ENCODE data around the gene PSKH1. TPM values are rescaled to one million over a fixed set of nuclear protein-coding genes. Genes with fewer than 3 reads are reported as not detected.
"Not testable (repeated sequence)": the region's sequence is repeated elsewhere in the genome, so short reads cannot be mapped to it uniquely, and the experiment has no call there.

Gene PSKH1
- total RNA-seq, 1 experiment from 2014 or later = 21.7 TPM

GRCh38 chr16:67936124-67936879 lies 43.2 kb downstream of the PSKH1 start, which contains the start of gene PSMB10:
Gene PSMB10 (minus strand): TSS chr16:67936850. CDS start chr16:67936749, 101 bp downstream.
- peak within 1 kb of the TSS; percentile 98 for H3K27ac Mint-ChIP-seq (ENCODE audit: low read depth, unreplicated experiment)
- intact Hi-C loops (cut with micrococcal nuclease) = loop anchor here (2.0 kb wide), 1 partner anchor 104 kb away; no protein-coding TSS in a partner anchor
- no peaks in the 10 kb centered on the region for H3K9me3 Mint-ChIP-seq (ENCODE audit: unreplicated experiment)
- DNase-seq (ENCODE audit: unreplicated experiment) = peak; percentile 39
- ChIA-PET CTCF (interaction anchor here (0.6 to 2.6 kb wide), 14 partner anchors 14 to 389 kb away, joined by 3 to 11 read pairs (median 4); partner anchors contain the start of gene NRN1L), POLR2A (interaction anchor here (0.5 to 4.3 kb wide), 53 partner anchors 8 to 455 kb away, joined by 3 to 45 read pairs (median 7); partner anchors contain the start of genes ACD, ATP6V0D1, CENPT and CTCF)
- TF ChIP-seq CTCF (IDR thresholded peaks at IDR 0.05; ENCODE audit: unreplicated experiment) = no peak
- no peaks in the 10 kb centered on the region for H3K27me3 Mint-ChIP-seq (ENCODE audit: insufficient read depth, unreplicated experiment)
- H3K36me3 Mint-ChIP-seq (ENCODE audit: insufficient read depth, unreplicated experiment) = peaks cover 70% of the 10 kb centered on the region
- peaks cover 32% of the 10 kb centered on the region for H3K4me1 Mint-ChIP-seq (ENCODE audit: insufficient read depth, unreplicated experiment)
- peak within 1 kb of the TSS; percentile 100 for H3K4me3 Mint-ChIP-seq (ENCODE audit: unreplicated experiment)
- BruUV-seq (replicated peaks) = TSS peak; percentile 43

- no peak for TF ChIP-seq CTCF (IDR thresholded peaks at IDR 0.05; ENCODE audit: unreplicated experiment)
- CTCF ChIA-PET = interaction anchor here (0.9 to 2.0 kb wide), 6 partner anchors 12 to 121 kb away, joined by 3 to 6 read pairs (median 4); partner anchors contain the start of gene EDC4
These were observed 44.0 kb downstream of the PSKH1 start for GRCh38 chr16:67936880-67937605.

GRCh38 chr16:67937713-67938112 lies 44.7 kb downstream of the PSKH1 start:
- Mint-ChIP-seq H3K36me3 (ENCODE audit: insufficient read depth, unreplicated experiment) (peaks cover 76% of the 10 kb centered on the region), H3K27ac (ENCODE audit: low read depth, unreplicated experiment) (peak overlapping the region; percentile 98), H3K4me3 (ENCODE audit: unreplicated experiment) (peak overlapping the region; percentile 100), H3K4me1 (ENCODE audit: insufficient read depth, unreplicated experiment) (peaks cover 32% of the 10 kb centered on the region)
- ChIA-PET CTCF (interaction anchor here (0.9 to 1.1 kb wide), 3 partner anchors 12 to 65 kb away, joined by 3 read pairs; partner anchors contain the start of gene EDC4), POLR2A (interaction anchor here (1.2 to 4.3 kb wide), 7 partner anchors 8 to 148 kb away, joined by 3 to 45 read pairs (median 15); partner anchors contain the start of genes NFATC3 and NRN1L)
- intact Hi-C loops (cut with micrococcal nuclease) = loop anchor here (2.0 kb wide), 1 partner anchor 103 kb away; no protein-coding TSS in a partner anchor
- not testable (repeated sequence) for H3K9me3 Mint-ChIP-seq (ENCODE audit: unreplicated experiment); DNase-seq (ENCODE audit: unreplicated experiment); H3K27me3 Mint-ChIP-seq (ENCODE audit: insufficient read depth, unreplicated experiment); BruUV-seq (replicated peaks)

More at GRCh38 chr16:67936880-67937605, 44.0 kb downstream of the PSKH1 start:
- BruUV-seq (replicated peaks) = no TSS peak
- intact Hi-C loops (cut with micrococcal nuclease) = loop anchor here (2.0 kb wide), 1 partner anchor 104 kb away; no protein-coding TSS in a partner anchor
- POLR2A ChIA-PET = interaction anchor here (0.9 to 4.3 kb wide), 25 partner anchors 9 to 149 kb away, joined by 3 to 45 read pairs (median 9); partner anchors contain the start of genes CENPT, DDX28, DUS2 and EDC4
- peaks cover 32% of the 10 kb centered on the region for H3K4me1 Mint-ChIP-seq (ENCODE audit: insufficient read depth, unreplicated experiment)
- peak; percentile 68 for DNase-seq (ENCODE audit: unreplicated experiment)
- H3K4me3 Mint-ChIP-seq (ENCODE audit: unreplicated experiment) = peak overlapping the region; percentile 100
- peaks cover 75% of the 10 kb centered on the region for H3K36me3 Mint-ChIP-seq (ENCODE audit: insufficient read depth, unreplicated experiment)
- peak overlapping the region; percentile 98 for H3K27ac Mint-ChIP-seq (ENCODE audit: low read depth, unreplicated experiment)
- no peaks in the 10 kb centered on the region for H3K27me3 Mint-ChIP-seq (ENCODE audit: insufficient read depth, unreplicated experiment)
- no peaks in the 10 kb centered on the region for H3K9me3 Mint-ChIP-seq (ENCODE audit: unreplicated experiment)
